Hematopoietic multipotent progenitor cell treated with erythropoietin and hydrocortisone succinate and interleukin-3 and kit ligand, for 8 days (in vitro differentiated cells): ENCODE data around the gene COASY.
A peak's percentile ranks its signal among the peaks of the same experiment; 100 is the strongest.
"Not testable (repeated sequence)": the region's sequence is repeated elsewhere in the genome, so short reads cannot be mapped to it uniquely, and the experiment has no call there.

Experiments
- DNase-seq: peaks from one replicate; pipeline ENCODE4 v3.0.0-alpha.2; 2015

The COASY gene

DNA sequence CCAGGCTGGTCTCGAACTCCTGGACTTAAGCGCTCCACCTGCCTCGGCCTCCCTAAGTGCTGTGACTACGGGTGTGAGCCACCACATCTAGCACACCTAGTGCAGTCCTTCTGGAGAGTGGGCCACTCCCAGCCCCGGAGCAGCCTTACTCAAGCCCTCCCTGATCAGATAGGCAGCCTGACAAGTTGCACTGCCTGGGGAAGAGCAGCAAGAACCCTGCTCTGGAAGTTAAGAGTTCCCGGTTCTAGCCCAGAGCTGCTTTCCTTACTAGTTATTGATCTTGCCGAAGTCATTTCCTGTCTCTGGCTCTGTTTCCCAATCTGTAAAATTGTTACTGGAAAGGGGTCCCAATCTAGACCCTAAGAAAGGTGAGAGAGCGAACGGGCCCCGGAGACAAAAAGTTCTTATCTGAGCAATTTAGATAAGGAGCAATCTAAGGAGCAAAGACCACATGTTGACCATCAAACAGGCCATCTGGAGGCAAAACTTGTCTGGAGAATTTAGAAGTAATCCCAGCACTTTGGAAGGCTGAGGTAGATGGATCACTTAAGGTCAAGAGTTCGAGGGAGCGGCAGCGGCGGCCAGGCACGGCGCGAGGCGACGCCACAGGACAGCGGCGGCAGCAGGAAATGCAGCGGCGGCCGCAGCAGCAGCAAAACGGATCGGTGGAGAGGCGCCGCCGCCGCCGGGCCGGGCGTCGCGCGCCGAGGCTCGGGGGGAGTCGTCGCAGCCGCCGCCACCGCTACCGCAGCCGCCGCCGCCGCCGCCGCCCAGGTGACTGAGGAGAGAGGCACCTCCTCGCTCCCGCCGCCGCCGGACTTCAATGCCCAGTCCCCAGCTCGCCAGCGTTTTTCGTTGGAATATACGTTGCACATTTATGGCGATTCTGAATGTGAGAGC, 30.2 kb upstream of the COASY start:
- peak; percentile 71 for DNase-seq

DNA sequence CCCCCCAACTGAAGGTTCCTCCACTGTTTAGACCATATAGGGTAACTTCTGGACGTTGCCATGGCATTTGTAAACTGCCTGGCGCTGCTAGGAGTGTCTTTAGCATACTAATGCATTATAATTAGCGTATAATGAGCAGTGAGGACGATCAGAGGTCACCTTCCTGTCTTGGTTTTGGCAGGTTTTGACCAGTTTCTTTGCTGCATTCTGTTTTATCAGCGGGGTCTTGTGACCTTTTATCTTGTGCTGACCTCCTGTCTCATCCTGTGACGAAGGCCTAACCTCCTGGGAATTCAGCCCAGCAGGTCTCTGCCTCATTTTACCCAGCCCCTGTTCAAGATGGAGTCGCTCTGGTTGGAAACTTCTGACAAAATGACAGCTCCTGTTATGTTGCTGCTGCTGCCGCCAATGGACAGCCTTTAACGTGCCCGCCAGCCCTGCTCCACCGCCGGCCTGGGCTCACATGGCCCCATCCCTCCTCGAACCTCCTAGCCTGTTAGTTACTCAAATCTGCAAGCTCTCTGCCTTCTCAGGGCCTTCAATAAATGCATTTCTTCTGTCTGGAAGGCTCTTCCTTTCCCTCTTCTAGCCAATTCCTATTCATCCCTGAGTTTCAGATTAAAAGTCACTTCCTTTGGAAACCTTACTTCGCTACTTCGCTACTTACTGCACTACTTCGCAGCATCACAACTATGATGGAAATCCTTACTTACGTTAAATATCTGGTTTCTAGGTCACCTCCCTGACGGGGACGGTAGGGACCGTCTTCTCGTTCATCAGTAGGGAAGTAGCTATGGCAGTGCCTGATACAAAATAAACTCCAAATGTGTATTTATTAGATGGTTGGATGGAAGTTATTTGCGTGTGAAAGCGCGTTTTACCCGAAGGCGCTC, 26.5 kb upstream of the COASY start:
- no peak for DNase-seq

DNA sequence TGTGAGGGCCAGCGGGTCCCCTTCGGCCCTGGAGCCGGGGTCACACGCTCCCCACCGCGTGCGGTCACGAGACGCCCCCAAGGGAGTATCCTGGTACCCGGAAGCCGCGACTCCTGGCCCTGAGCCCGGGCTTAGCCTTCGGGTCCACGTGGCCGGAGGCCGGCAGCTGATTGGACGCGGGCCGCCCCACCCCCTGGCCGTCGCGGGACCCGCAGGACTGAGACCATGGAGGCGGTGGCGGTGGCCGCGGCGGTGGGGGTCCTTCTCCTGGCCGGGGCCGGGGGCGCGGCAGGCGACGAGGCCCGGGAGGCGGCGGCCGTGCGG, 25.9 kb upstream of the COASY start, which contains the start of gene NAGLU:
TSS of gene NAGLU (plus strand) at position 194 of the 324 bp plus-strand sequence. CDS start at position 226, 32 bp downstream.
- DNase-seq: peak; percentile 93

DNA sequence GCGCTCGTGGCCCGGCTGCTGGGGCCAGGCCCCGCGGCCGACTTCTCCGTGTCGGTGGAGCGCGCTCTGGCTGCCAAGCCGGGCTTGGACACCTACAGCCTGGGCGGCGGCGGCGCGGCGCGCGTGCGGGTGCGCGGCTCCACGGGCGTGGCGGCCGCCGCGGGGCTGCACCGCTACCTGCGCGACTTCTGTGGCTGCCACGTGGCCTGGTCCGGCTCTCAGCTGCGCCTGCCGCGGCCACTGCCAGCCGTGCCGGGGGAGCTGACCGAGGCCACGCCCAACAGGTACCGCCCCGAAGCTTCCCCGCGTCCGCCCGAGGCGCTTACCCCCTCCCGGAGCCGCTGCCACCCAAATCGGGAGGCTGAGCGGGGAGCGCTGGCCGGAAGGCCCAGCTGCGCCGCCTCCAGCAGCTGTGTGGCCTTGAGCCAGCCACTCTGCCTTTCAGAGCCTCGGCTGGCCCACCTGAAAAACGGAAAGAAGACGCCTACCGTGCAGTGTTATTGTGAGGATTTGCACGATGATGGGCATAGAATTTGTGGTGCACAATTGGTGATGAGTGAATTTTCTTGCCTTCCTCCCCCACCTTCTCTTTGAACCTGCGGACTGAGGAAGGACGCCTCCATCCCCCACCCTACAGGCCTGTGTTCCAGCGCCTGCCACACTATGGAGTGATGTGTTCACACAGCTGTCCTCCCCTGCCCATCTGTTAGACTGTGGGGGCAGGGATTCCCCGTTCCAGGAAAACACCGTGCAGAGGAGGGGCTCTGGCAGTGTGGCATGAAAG, 25.4 kb upstream of the COASY start:
- peak; percentile 84 for DNase-seq

DNA sequence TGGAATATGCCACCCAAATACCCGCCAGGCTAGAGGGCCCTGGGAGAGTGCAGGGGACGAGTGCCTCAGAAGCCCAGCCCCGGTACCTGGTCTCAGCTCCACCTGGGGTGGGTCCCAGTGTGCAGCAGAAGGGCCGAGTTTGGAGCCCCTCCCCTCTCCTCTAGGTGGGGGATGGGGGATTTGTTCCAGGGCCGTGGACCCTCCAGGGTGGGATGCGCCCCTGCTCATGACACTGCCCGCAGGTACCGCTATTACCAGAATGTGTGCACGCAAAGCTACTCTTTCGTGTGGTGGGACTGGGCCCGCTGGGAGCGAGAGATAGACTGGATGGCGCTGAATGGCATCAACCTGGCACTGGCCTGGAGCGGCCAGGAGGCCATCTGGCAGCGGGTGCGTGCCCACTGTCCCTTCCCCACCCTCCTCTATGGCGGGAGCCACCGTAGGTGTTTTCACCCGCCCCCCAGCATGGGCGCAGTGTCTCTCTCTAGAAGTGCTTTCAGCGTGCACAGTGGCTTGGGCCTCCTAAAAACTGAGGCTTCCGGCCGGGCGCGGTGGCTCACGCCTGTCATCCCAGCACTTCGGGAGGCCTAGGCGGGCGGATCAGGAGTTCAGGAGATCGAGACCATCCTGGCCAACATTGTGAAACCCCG, 24.7 kb upstream of the COASY start:
- DNase-seq: no peak

DNA sequence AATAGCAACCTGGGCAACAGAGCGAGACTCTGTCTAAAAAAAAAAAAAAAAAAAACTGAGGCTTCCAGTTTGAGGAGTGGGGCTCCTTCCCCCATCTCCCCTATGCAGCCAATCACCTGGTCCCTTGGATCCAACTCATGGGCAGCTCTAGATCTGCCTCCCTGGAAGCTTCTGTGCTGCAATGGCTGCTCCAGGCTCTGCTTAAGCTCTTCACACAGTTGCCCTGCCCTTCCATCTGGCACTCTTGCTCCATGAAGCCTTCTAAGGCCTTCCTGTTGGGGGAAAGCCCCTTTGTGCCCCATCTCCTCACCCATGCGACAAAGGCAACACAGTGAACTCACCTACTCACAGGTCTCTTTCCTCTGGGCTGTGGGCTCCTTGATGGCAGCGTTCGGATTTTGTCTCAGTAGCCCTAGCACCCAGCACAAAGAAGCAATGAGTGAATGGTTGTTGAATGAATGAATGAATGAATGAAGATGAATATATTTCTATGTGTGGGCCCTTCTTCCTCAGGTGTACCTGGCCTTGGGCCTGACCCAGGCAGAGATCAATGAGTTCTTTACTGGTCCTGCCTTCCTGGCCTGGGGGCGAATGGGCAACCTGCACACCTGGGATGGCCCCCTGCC, 24.0 kb upstream of the COASY start:
- DNase-seq: no peak

DNA sequence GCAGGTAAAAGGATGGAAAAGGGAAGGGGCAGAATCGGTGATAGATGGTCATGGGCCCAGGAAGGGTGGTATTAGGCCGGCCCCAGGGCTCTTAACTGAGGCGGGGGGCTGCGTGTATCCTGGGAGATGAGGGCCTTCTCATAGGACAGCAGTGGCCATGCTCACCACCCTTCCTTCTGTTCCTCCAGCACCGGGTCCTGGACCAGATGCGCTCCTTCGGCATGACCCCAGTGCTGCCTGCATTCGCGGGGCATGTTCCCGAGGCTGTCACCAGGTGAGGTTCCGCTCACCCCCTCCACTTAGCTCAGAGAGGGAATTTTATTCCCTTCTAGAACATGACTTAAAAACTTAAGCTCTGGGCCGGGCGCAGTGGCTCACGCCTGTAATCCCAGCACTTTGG, 23.5 kb upstream of the COASY start:
- no peak for DNase-seq

DNA sequence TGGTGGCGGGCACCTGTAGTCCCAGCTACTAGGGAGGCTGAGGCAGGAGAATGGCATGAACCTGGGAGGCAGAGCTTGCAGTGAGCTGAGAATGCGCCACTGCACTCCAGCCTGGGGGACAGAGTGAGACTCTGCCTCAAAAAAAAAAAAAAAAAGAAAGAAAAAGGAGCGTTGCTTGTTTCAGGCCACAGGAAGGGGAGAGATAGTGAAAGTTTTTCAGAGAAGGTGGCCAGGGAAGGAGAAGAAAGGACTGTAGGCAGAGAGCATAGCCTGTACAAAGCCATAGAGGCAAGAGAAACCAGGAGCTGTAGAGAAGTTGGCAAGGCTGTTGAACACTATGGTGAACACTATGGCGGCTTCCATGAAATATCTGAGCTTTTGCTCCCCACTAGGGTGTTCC, 21.4 kb upstream of the COASY start:
- DNase-seq: not testable (repeated sequence)

DNA sequence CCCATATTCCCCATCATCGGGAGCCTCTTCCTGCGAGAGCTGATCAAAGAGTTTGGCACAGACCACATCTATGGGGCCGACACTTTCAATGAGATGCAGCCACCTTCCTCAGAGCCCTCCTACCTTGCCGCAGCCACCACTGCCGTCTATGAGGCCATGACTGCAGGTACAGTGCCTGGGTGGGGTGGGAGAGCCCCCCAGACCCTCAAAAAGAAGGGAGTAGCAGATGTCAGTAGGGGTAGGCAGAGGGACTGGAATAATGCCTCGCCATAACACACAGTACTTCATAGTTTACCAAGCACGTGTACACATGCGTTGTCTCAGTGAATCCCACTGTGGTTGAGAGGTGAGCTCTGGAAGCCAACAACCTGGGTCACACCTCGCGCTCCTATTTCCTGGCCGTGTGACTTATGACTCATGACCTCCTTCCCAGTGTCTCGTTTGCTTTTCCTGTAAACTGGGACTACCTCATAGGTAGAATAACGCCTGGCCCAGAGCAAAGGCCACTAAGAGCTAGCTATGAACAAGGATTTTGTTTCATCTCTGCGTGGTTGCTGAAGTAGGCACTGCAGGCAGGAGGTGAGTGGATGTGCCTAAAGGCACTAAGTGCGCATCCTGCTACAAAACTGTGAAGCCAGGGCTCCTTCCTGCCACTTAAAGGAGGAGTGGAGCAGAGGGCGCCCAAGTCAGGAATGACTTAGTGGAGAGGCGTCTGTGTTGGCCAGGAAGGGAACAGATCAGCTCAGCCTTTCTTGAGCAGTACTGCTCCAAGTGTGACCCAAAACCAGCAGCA, 20.7 kb upstream of the COASY start:
- DNase-seq: no peak

DNA sequence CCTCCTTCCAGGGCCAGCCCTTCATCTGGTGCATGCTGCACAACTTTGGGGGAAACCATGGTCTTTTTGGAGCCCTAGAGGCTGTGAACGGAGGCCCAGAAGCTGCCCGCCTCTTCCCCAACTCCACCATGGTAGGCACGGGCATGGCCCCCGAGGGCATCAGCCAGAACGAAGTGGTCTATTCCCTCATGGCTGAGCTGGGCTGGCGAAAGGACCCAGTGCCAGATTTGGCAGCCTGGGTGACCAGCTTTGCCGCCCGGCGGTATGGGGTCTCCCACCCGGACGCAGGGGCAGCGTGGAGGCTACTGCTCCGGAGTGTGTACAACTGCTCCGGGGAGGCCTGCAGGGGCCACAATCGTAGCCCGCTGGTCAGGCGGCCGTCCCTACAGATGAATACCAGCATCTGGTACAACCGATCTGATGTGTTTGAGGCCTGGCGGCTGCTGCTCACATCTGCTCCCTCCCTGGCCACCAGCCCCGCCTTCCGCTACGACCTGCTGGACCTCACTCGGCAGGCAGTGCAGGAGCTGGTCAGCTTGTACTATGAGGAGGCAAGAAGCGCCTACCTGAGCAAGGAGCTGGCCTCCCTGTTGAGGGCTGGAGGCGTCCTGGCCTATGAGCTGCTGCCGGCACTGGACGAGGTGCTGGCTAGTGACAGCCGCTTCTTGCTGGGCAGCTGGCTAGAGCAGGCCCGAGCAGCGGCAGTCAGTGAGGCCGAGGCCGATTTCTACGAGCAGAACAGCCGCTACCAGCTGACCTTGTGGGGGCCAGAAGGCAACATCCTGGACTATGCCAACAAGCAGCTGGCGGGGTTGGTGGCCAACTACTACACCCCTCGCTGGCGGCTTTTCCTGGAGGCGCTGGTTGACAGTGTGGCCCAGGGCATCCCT, 18.5 kb upstream of the COASY start:
- no peak for DNase-seq

DNA sequence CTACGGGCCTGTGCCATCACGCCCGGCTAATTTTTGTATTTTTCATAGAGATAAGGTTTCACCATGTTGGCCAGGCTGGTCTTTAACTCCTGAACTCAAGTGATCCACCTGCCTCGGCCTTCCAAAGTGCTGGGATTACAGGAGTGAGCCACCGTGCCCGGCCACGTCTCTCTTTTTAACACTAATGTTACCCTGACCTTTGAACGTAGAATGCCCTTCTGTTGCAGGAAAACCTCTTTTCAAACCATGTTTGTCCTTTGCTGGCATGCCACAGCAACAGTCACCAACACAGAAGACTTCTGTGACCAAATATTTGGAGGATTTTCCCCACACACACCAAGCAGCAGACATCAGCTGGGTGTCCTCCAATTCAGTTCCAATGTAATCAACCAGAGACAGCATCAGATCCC, 17.1 kb upstream of the COASY start:
- DNase-seq: no peak

DNA sequence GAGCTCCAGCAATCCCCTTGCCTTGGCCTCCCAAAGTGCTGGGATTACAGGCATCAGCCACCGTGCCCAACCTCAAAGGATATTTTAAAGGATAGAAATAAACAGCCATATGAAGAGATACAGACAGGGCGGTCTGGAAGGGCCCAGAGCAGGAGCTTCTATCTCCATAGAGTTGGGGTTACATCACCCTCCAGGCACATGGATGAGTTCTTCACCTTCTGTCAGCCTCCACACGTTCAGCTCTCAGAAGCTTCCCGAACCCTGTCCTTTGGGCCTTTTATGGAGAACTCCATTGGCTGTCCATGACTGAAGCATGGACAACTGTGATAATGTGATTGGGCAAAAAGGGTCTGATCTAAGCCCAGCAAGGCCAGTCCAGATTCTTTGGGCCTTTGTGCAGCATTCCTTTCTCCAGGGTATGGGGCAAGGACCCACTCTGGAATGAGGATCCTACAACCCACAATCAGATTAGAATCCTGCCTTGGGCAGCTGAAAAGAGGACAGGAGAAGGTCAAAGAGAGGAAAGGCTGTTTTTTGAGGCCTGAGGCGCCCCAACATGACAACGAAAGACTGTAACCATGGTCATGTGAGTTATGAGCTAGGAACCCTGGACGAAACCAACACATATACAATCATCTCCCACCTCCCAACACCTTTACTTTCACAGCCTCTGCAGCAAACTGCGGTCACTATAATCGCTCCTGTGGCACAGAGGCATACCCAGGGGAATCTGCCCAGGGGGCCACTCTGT, 16.0 kb upstream of the COASY start:
- DNase-seq: not testable (repeated sequence)

DNA sequence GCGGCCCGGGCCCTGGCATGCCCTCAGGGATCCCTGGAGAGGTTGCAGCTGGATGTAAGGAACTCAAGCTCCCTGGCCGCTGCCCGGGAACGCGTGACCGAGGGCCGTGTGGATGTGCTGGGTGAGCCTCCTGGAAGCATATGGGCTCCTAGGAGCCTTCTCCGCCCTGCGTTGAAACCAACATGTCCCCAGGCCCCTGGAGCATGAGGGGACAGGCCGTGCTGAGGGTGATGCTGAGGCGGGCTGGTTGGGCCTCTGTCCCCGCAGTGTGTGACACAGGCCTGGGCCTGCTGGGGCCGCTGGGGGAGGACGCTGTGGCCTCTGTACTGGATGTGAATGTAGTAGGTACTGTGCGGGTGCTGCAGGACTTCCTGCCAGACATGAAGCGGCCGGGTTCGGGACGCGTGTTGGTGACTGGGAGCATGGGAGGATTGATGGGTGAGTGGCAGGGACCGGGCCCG, 14.9 kb upstream of the COASY start:
- DNase-seq: no peak

DNA sequence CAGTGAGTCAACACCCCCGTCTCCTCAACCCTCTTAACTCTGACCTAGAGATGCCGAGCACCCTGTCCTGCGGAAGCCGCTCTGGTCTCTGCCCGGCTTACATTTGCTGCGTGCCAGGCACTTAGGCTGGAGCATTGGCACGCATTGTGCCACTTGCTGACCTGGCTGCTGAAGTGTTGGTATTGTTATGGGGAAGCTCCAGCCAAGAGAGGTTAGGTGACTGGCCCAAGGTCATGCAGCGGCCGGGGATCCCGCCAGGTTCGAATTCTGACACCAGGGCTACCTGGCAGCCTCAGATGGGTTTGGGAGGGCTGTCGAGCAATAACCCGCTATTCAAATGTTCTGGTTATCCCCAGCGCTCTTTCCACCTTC, 14.3 kb upstream of the COASY start:
- no peak for DNase-seq

DNA sequence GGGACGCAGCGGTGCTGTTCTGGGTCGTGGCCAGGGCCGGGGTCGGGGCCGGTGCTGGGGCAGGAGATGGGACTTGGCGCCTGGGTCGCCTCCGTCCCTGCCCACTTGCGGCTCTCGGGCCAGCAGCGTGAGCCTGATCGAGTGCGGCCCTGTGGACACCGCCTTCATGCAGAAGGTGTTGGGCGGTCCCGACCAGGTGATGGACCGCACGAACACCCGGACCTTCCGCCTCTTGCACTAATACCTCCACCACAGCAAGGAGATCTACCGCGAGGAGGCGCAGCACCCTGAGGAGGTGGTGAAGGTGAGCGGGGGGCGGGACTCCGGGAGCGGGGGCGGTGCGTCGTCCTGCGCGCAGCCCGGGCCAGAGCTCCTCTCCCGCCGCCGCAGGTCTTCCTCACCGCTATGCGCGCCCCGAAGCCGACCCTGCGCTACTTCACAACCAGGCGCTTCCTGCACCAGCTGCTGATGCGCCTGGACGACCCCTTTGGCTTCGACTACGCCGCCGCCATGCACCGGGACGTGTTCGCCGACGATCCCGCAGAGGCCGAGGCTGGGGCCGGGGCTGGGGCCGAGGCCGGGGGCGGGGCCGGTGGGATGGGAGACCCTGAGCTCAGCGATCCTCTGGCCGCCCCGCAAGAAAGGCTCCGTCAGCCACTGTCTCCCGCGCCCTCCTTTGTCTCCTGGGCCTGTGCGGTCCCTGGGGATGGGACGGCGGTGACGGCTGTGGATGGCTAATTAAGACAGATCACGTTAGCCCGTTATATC, 13.7 kb upstream of the COASY start:
- DNase-seq: peak; percentile 64

DNA sequence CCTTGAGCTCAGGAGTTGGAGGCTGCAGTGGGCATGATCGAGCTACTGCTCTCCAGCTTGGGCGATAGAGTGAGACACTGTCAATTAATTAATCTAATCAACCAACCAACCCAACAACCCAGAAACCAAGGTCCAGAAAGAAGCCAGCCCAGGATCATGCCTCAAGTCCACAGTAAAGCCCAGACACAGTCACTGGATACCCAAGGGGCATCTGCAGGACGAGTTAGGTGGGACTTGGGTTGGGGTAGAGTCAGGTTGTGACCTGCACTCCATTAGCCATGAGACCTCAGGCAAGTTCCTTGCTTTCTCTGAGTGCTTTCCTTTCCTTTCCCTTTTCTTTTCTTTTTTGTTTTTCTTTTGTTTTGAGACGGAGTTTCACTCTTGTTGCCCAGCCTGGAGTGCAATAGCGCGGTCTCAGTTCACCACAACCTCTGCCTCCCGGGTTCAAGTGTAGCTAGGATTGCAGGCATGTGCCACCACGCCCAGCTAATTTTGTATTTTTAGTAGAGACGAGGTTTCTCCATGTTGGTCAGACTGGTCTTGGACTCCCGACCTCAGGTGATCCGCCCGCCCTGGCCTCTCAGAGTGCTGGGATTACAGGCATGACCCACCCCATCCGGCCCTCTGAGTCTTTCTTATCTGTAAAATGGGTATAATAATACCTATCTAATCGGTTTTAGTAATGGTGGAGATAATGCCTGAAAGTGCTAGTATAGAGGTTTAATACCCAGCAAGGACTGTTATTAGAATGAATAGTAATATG, 12.8 kb upstream of the COASY start:
- DNase-seq: no peak

DNA sequence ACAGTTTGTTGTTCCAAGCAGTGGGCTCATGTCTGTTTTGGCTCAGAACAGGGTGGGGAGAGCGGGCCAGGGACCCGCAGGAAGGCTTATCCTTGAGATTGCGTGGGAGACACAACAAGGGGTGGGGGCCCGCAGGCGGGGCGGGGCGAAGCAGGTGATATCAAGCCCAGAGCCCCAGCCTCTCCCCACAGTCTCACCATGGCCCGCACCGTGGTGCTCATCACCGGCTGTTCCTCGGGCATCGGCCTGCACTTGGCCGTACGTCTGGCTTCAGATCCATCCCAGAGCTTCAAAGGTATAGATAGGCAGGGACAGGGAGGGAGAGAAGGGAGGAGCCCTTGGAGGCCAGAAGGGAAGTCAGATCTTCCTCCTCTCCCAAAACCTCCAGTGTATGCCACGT, 9.2 kb upstream of the COASY start, which contains the start of gene HSD17B1:
TSS of gene HSD17B1 (plus strand) at position 188 of the 400 bp plus-strand sequence. CDS start at position 199, 11 bp downstream.
- DNase-seq: not testable (repeated sequence)
